Uterus (tissue), 2 donors: ENCODE results near the gene SLC9A1.

Experiments used
- CTCF ChIP-seq, 4 experiments: fragments of 200-600 bp in 2 of 4; fragments of 450-650 bp in 2 of 4; sonication (generic) in 2 of 4; IDR thresholded peaks; one replicate each; pipeline ENCODE4 v1.5.1; 2016 to 2019; ENCODE audit warnings: antibody characterized with exemption in 4 of 4, mild to moderate bottlenecking in 2 of 4, moderate library complexity in 1 of 4
- POLR2A ChIP-seq, 2 donors: fragments of 450-650 bp; IDR thresholded peaks; one replicate each; pipeline ENCODE4 v1.6.1; 2016; ENCODE audit warnings: antibody characterized with exemption in 2 of 2, mild to moderate bottlenecking in 1 of 2, moderate library complexity in 1 of 2

- TF ChIP-seq CTCF (IDR thresholded peaks at IDR 0.05) (no peak), POLR2A (IDR thresholded peaks at IDR 0.05) (no peak)
These were observed 52.7 kb downstream of the SLC9A1 start for GRCh38 chr1:27102134-27102706.
